Measurements from ENCODE around the gene CRTC2.

CRTC2 gene

DNA sequence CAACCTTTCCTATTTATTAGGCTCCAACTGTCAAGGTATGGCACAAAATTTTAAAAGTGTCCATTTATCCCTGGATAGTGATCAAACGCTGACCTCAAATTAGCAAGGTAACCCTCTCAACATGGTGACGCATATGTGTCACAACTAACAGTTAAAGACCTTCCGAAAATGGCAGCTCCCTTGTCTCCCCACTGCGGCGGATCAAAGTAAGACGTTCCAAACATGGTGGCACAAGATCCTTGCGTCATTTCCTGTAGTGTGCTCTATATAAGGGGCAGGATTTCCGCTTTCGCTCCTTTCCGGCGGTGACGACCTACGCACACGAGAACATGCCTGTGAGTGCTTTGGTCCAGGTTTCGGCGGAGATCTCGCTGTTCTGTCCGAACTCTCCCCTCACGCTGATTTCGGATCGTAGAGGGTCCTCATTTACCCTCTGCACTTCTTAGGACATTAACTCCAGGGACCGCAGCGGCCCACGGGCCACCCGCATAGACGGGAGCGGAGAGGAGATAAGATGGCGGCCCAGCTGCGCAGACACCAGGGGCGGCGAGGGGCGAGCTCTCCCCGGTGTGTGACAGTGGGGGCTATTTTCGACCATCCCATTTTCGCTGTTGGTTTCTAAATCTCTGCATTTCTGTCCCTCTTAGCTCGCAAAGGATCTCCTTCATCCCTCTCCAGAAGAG, 32.2 kb upstream of the CRTC2 start, which contains the start of gene RPS27:
RPS27 (plus strand) TSS at position 295 of the 683 bp plus-strand sequence; CDS start at position 330, 35 bp downstream.
- TF ChIP-seq CTCF (conservative IDR thresholded peaks at IDR 0.05; ENCODE audit: low read depth, low read length): peak; percentile 58
- H3K4me1 ChIP-seq (ENCODE audit: low read depth, poor library complexity, severe bottlenecking): peaks cover 37% of the 10 kb centered on the region
- H3K27ac ChIP-seq: peak within 1 kb of the TSS; percentile 68
- peaks cover 24% of the 10 kb centered on the region for H3K79me2 ChIP-seq (ENCODE audit: insufficient read depth, low read depth)
- peak within 1 kb of the TSS; percentile 97 for H3K4me2 ChIP-seq
- peak within 1 kb of the TSS; percentile 89 for H3K9ac ChIP-seq
- no peaks in the 10 kb centered on the region for H4K20me1 ChIP-seq (ENCODE audit: insufficient read depth)
- no peaks in the 10 kb centered on the region; the same call in 1 of the 2 replicates for H3K27me3 ChIP-seq (ENCODE audit: insufficient read depth, low read depth)
- peak within 1 kb of the TSS; percentile 89 for H2AFZ ChIP-seq (ENCODE audit: low read depth)
- peaks cover 17% of the 10 kb centered on the region; the same call in 1 of the 2 replicates for H3K36me3 ChIP-seq (ENCODE audit: insufficient read depth)
- H3K4me3 ChIP-seq (IDR thresholded peaks at IDR 0.05; ENCODE audit: insufficient read depth, low read depth, low read length): peak within 1 kb of the TSS; percentile 100

GRCh38 chr1:153987621-153988020, 29.2 kb upstream of the CRTC2 start:
- peak overlapping the region; percentile 35; the same call in 1 of the 2 replicates for H3K9ac ChIP-seq
- H3K27me3 ChIP-seq (ENCODE audit: insufficient read depth, low read depth): peaks cover 8% of the 10 kb centered on the region; the same call in 1 of the 2 replicates
- H2AFZ ChIP-seq (ENCODE audit: low read depth): peak overlapping the region; percentile 84
- H3K36me3 ChIP-seq (ENCODE audit: insufficient read depth): peaks cover 12% of the 10 kb centered on the region; the same call in 1 of the 2 replicates
- peak overlapping the region; percentile 95 for H3K4me3 ChIP-seq (IDR thresholded peaks at IDR 0.05; ENCODE audit: insufficient read depth, low read depth, low read length)
- peak overlapping the region; percentile 71 for H3K27ac ChIP-seq
- H3K4me2 ChIP-seq: peak overlapping the region; percentile 59
- TF ChIP-seq CTCF (conservative IDR thresholded peaks at IDR 0.05; ENCODE audit: low read depth, low read length): no peak
- H3K79me2 ChIP-seq (ENCODE audit: insufficient read depth, low read depth): peaks cover 19% of the 10 kb centered on the region
- H4K20me1 ChIP-seq (ENCODE audit: insufficient read depth): no peaks in the 10 kb centered on the region
- peaks cover 27% of the 10 kb centered on the region for H3K4me1 ChIP-seq (ENCODE audit: low read depth, poor library complexity, severe bottlenecking)

GRCh38 chr1:153985941-153986761, 27.7 kb upstream of the CRTC2 start, which contains the start of gene RAB13:
Gene RAB13, minus strand, starts transcription at chr1:153986339. Its CDS starts 103 bp downstream, at chr1:153986236.
- Histone ChIP-seq H3K4me2 (peak within 1 kb of the TSS; percentile 59), H3K79me2 (ENCODE audit: insufficient read depth, low read depth) (peaks cover 6% of the 10 kb centered on the region), H2AFZ (ENCODE audit: low read depth) (peak within 1 kb of the TSS; percentile 84), H3K36me3 (ENCODE audit: insufficient read depth) (no peaks in the 10 kb centered on the region), H3K4me3 (IDR thresholded peaks at IDR 0.05; ENCODE audit: insufficient read depth, low read depth, low read length) (peak within 1 kb of the TSS; percentile 98), H3K27ac (peak within 1 kb of the TSS; percentile 71), H3K9ac (peak within 1 kb of the TSS; percentile 35; the same call in 1 of the 2 replicates), H3K27me3 (ENCODE audit: insufficient read depth, low read depth) (peaks cover 8% of the 10 kb centered on the region; the same call in 1 of the 2 replicates), H4K20me1 (ENCODE audit: insufficient read depth) (no peaks in the 10 kb centered on the region), H3K4me1 (ENCODE audit: low read depth, poor library complexity, severe bottlenecking) (peaks cover 15% of the 10 kb centered on the region)
- TF ChIP-seq CTCF (conservative IDR thresholded peaks at IDR 0.05; ENCODE audit: low read depth, low read length): no peak

DNA sequence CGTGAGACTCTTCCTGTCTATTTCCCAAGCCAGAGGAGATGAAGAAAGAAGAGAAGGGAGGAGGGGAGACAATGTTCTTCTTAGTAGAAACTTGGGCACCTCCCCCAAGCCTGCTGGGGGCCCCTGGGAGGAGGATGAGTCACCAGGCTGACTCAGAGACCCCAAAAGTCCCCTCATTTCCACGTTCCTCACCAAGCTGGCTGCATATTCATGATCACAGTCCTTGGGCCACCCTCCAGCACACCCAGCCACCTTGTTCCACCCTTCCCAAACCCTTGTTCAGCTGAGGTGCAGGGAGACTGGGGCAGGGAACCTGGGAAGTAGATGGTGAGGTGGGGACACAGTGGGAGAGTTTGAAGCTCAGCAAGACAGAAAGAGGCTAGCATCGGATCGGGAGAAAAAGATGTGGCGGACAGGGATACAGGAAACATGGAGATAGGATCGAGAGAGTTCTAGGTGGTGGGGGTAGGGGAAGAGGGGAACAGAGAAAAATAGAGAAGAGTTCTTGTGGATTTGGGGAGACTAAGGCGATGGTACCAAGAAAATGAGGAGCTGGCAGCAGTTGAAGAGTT, 27.0 kb upstream of the CRTC2 start:
- Histone ChIP-seq H3K36me3 (ENCODE audit: insufficient read depth) (no peaks in the 10 kb centered on the region), H3K27ac (no peak overlapping the region), H3K9ac (no peak overlapping the region), H4K20me1 (ENCODE audit: insufficient read depth) (no peaks in the 10 kb centered on the region), H2AFZ (ENCODE audit: low read depth) (no peak overlapping the region), H3K4me2 (no peak overlapping the region), H3K27me3 (ENCODE audit: insufficient read depth, low read depth) (peaks cover 8% of the 10 kb centered on the region; the same call in 1 of the 2 replicates), H3K79me2 (ENCODE audit: insufficient read depth, low read depth) (no peaks in the 10 kb centered on the region), H3K4me3 (IDR thresholded peaks at IDR 0.05; ENCODE audit: insufficient read depth, low read depth, low read length) (no peak overlapping the region), H3K4me1 (ENCODE audit: low read depth, poor library complexity, severe bottlenecking) (peaks cover 15% of the 10 kb centered on the region)
- TF ChIP-seq CTCF (conservative IDR thresholded peaks at IDR 0.05; ENCODE audit: low read depth, low read length): no peak
